Gastroesophageal sphincter (tissue), 3 donors: ENCODE results near the gene ABCA5.

Experiments
- CTCF ChIP-seq, 4 experiments: fragments of 200-600 bp in 2 of 4; fragments of 450-650 bp in 2 of 4; sonication (generic) in 1 of 4; IDR thresholded peaks; one replicate each; pipeline ENCODE4 v1.5.1; 2017 to 2019; ENCODE audit warnings: antibody characterized with exemption in 4 of 4, mild to moderate bottlenecking in 2 of 4, moderate library complexity in 2 of 4
- EP300 ChIP-seq: sonication (generic); formaldehyde crosslinking; IDR thresholded peaks from one replicate; pipeline ENCODE4 v1.6.1; 2017; ENCODE audit warnings: antibody characterized with exemption, mild to moderate bottlenecking
- POLR2A ChIP-seq, 2 donors: fragments of 450-650 bp; IDR thresholded peaks; one replicate each; pipeline ENCODE4 v1.6.1; 2017; ENCODE audit warnings: antibody characterized with exemption in 2 of 2, mild to moderate bottlenecking in 2 of 2, moderate library complexity in 1 of 2
- POLR2AphosphoS5 ChIP-seq: sonication (generic); formaldehyde crosslinking; IDR thresholded peaks from one replicate; pipeline ENCODE4 v1.6.1; 2017; ENCODE audit warnings: antibody characterized with exemption

GRCh38 chr17:69228576-69228975 is 98.4 kb downstream of the ABCA5 start, which contains the start of gene ABCA10:
- TF ChIP-seq CTCF (IDR thresholded peaks at IDR 0.05) (no peak), POLR2AphosphoS5 (no peak), POLR2A (IDR thresholded peaks at IDR 0.05) (no peak), EP300 (no peak)
